SK-N-SH treated with all-trans-retinoic acid at 6 μM for 48 hours (cell line): Measurements from ENCODE around the gene ZBTB46.
A peak's percentile ranks its signal among the peaks of the same experiment; 100 is the strongest.

Experiments used
- ATAC-seq: fragments of 200-7000 bp; cut with Tn5 transposase; 3 replicates; pipeline ENCODE4 v1.9.1; 2020; ENCODE audit warnings: mild to moderate bottlenecking, moderate library complexity
- ARNTL ChIP-seq: fragments of 450-650 bp; formaldehyde crosslinking; IDR thresholded peaks from 2 replicates; pipeline ENCODE4 v1.5.0; 2020; ENCODE audit warnings: low read depth, mild to moderate bottlenecking, moderate library complexity, borderline replicate concordance
- BACH2 ChIP-seq: fragments of 250-450 bp; sonication (Bioruptor Pico); IDR thresholded peaks from 2 replicates; pipeline ENCODE4 v1.9.0; 2021; ENCODE audit warnings: mild to moderate bottlenecking, borderline replicate concordance
- CREB5 ChIP-seq: fragments of 250-450 bp; sonication (Bioruptor Pico); IDR thresholded peaks from 2 replicates; pipeline ENCODE4 v1.5.1; 2020; ENCODE audit warnings: low read depth, mild to moderate bottlenecking, moderate library complexity
- CSDC2 ChIP-seq: fragments of 250-450 bp; sonication (Bioruptor Pico); IDR thresholded peaks from 2 replicates; pipeline ENCODE4 v1.5.0; 2020; ENCODE audit warnings: mild to moderate bottlenecking, moderate library complexity
- CSRNP3 ChIP-seq: fragments of 250-450 bp; sonication (Bioruptor Pico); IDR thresholded peaks from 2 replicates; pipeline ENCODE4 v1.5.1; 2021; ENCODE audit warnings: mild to moderate bottlenecking, moderate library complexity
- ESRRG ChIP-seq: fragments of 250-450 bp; sonication (Bioruptor Pico); IDR thresholded peaks from 2 replicates; pipeline ENCODE4 v1.6.1; 2021; ENCODE audit warnings: mild to moderate bottlenecking
- ISL1 ChIP-seq: fragments of 250-450 bp; sonication (Bioruptor Pico); IDR thresholded peaks from 2 replicates; pipeline ENCODE4 v2.1.2; 2022; ENCODE audit warnings: mild to moderate bottlenecking, moderate library complexity
- OSR1 ChIP-seq: fragments of 250-450 bp; sonication (Bioruptor Pico); IDR thresholded peaks from 2 replicates; pipeline ENCODE4 v1.8.0; 2022; ENCODE audit warnings: moderate library complexity, mild to moderate bottlenecking, inconsistent platforms
- PATZ1 ChIP-seq: fragments of 250-450 bp; sonication (Bioruptor Pico); IDR thresholded peaks from 2 replicates; pipeline ENCODE4 v1.8.0; 2020; ENCODE audit warnings: mild to moderate bottlenecking, moderate library complexity, borderline replicate concordance
- POU6F1 ChIP-seq: fragments of 250-450 bp; sonication (Bioruptor Pico); IDR thresholded peaks from 2 replicates; pipeline ENCODE4 v1.8.0; 2021; ENCODE audit warnings: low read depth, mild to moderate bottlenecking, moderate library complexity, borderline replicate concordance
- PPARA ChIP-seq: fragments of 250-450 bp; sonication (Bioruptor Pico); IDR thresholded peaks from 2 replicates; pipeline ENCODE4 v1.5.0; 2020; ENCODE audit warnings: mild to moderate bottlenecking, borderline replicate concordance
- RARB ChIP-seq: fragments of 250-450 bp; sonication (Bioruptor Pico); IDR thresholded peaks from 2 replicates; pipeline ENCODE4 v1.8.0; 2021; ENCODE audit warnings: mild to moderate bottlenecking, moderate library complexity
- SNAI2 ChIP-seq: fragments of 250-450 bp; sonication (Bioruptor Pico); IDR thresholded peaks from 2 replicates; pipeline ENCODE4 v1.5.0; 2020; ENCODE audit warnings: mild to moderate bottlenecking, moderate library complexity
- TCF4 ChIP-seq: fragments of 250-450 bp; sonication (Bioruptor Pico); IDR thresholded peaks from 2 replicates; pipeline ENCODE4 v1.8.0; 2021; ENCODE audit warnings: mild to moderate bottlenecking, moderate library complexity, borderline replicate concordance
- TOX ChIP-seq: fragments of 250-450 bp; sonication (Bioruptor Pico); IDR thresholded peaks from 2 replicates; pipeline ENCODE4 v1.8.0; 2021; ENCODE audit warnings: mild to moderate bottlenecking, moderate library complexity, borderline replicate concordance
- TSHZ2 ChIP-seq: fragments of 250-450 bp; sonication (Bioruptor Pico); IDR thresholded peaks from 2 replicates; pipeline ENCODE4 v1.5.0; 2020; ENCODE audit warnings: mild to moderate bottlenecking, moderate library complexity
- ZC3H10 ChIP-seq: fragments of 250-450 bp; sonication (Bioruptor Pico); IDR thresholded peaks from 2 replicates; pipeline ENCODE4 v1.5.1; 2021; ENCODE audit warnings: mild to moderate bottlenecking, moderate library complexity
- ZFP30 ChIP-seq: fragments of 450-650 bp; formaldehyde crosslinking; IDR thresholded peaks from 2 replicates; pipeline ENCODE4 v1.5.0; 2022; ENCODE audit warnings: mild to moderate bottlenecking, moderate library complexity
- ZNF565 ChIP-seq: fragments of 450-650 bp; formaldehyde crosslinking; conservative IDR thresholded peaks from 2 replicates; pipeline ENCODE4 v1.5.0; 2020; ENCODE audit warnings: low read depth, mild to moderate bottlenecking, moderate library complexity
- ZNF70 ChIP-seq: fragments of 450-650 bp; formaldehyde crosslinking; IDR thresholded peaks from 2 replicates; pipeline ENCODE4 v1.5.0; 2020; ENCODE audit warnings: mild to moderate bottlenecking, moderate library complexity
- ZNF8 ChIP-seq: fragments of 450-650 bp; formaldehyde crosslinking; IDR thresholded peaks from 2 replicates; pipeline ENCODE4 v1.5.0; 2020; ENCODE audit warnings: mild to moderate bottlenecking, moderate library complexity

The ZBTB46 gene

GRCh38 chr20:63859166-63859699, 28.2 kb upstream of the ZBTB46 start:
- ATAC-seq = no peak
- no peak for TF ChIP-seq CREB5 (CRISPR knock-in tag)
- no peak for TF ChIP-seq BACH2 (CRISPR knock-in tag)
- TF ChIP-seq, all 23 proteins: peak for 0

- TF ChIP-seq CREB5 (CRISPR knock-in tag) = no peak
- no peak for TF ChIP-seq PPARA (CRISPR knock-in tag)
- no peak for TF ChIP-seq ZC3H10 (CRISPR knock-in tag)
- no peak for TF ChIP-seq ZNF8
- no peak for TF ChIP-seq RARB (CRISPR knock-in tag)
- TF ChIP-seq ZFP30 (CRISPR knock-in tag) = no peak
- no peak for TF ChIP-seq OSR1 (CRISPR knock-in tag)
- no peak for TF ChIP-seq TCF4 (CRISPR knock-in tag)
- no peak for TF ChIP-seq CSDC2 (CRISPR knock-in tag)
- TF ChIP-seq, all 23 proteins: peak for 0
- ATAC-seq = peak; percentile 18
These were observed 27.5 kb upstream of the ZBTB46 start for GRCh38 chr20:63858393-63859165.

GRCh38 chr20:63857764-63858392, 26.8 kb upstream of the ZBTB46 start:
- TF ChIP-seq PATZ1 (CRISPR knock-in tag) = no peak
- TF ChIP-seq ZNF8 = no peak
- no peak for TF ChIP-seq TOX (CRISPR knock-in tag)
- no peak for TF ChIP-seq CSRNP3 (CRISPR knock-in tag)
- no peak for TF ChIP-seq ARNTL (CRISPR knock-in tag)
- TF ChIP-seq ZFP30 (CRISPR knock-in tag) = no peak
- TF ChIP-seq ZNF70 = no peak
- TF ChIP-seq ISL1 = no peak
- no peak for TF ChIP-seq ESRRG (CRISPR knock-in tag)
- TF ChIP-seq POU6F1 (CRISPR knock-in tag) = no peak
- no peak for TF ChIP-seq OSR1 (CRISPR knock-in tag)
- TF ChIP-seq ZNF565 (CRISPR knock-in tag) = no peak
- no peak for TF ChIP-seq RARB (CRISPR knock-in tag)
- no peak for TF ChIP-seq SNAI2 (CRISPR knock-in tag)
- TF ChIP-seq TCF4 (CRISPR knock-in tag) = no peak; the same call in 1 of the 2 replicates
- no peak for TF ChIP-seq TSHZ2 (CRISPR knock-in tag)
- no peak for TF ChIP-seq CREB5 (CRISPR knock-in tag)
- peak; percentile 8; the same call in 2 of the 3 replicates for ATAC-seq
